Activated T-cell treated with anti-CD3 and anti-CD28 coated beads for 4 hours (primary cell): ENCODE results near the gene FERMT2.
A peak's percentile ranks its signal among the peaks of the same experiment; 100 is the strongest.
"Not testable (repeated sequence)": the region's sequence is repeated elsewhere in the genome, so short reads cannot be mapped to it uniquely, and the experiment has no call there.

Experiments used
- DNase-seq: peaks from one replicate; pipeline ENCODE4 v3.0.0-alpha.2; 2020

FERMT2 gene

DNA sequence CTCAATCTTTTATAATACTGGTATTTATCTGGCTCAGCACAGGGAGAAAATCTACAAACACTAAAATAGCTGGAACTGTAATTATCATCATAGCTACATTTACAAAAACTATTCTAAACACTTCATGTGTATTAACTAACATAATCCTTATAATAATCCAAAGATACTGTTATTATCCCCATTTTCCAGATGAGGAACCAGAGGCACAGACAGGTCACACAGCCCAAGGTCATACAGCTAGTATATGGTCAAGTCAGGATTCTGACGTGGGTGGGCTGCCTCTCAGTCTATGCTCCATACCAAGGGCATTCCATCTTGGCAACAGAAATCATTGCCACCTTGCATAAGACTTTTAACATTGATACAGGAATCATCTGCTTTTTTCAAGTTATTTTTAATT, 11.4 kb downstream of the FERMT2 start:
- no peak for DNase-seq

DNA sequence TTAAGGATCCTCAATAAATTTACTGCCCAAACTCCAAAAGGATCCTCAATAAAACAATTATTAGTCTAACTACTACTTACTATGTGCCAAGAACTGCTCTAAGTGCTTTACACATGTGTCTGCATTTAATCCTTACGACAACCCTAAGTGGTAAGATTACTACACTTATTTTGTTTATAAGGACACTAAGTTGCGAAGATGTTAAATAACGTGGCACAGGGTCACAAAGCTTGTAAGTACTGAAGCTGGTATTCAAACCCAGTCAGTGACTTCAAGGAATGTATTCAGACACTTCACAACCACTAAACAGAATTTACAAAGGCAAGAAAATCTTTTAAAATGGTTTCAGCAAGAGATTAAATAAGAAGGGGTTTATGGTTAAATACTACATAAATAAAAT, 13.0 kb downstream of the FERMT2 start:
- DNase-seq: no peak

DNA sequence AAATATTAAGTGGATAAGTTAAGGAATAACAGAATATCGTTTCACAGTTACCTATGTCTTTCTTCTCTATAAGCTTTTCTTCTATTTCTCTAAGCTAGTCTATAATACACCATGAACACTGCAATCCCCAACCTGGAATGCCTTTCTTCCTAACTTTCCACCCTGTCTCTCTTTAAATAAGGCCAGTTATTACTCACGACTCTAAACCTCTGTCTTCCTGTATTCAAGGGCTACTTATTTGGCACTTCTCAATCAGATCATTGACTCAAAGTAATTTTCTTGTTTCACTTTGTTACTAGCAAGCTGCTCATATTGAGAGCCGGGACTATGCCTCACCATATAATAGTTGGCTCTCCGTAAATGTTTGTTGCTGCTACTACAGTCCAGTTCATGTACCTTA, 13.5 kb downstream of the FERMT2 start:
- DNase-seq: no peak

DNA sequence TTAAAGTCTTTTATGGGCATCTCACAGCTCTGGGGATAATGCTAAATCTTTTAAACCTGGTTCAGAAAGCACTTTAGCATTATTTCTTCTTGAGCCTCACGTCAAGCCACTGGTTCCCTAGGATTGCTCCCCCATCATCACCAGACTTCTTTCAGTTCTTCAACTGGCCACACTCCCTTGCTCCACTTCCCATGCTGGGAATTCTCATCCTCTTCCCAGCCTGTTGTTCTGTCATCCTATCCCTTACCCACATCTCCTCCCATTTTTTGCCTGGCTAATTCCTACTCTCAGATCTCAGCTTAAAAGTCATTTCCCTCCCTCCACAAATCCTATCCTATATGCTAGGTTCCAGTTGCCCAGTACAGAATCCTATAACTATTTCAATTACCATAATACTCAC, 14.4 kb downstream of the FERMT2 start:
- no peak for DNase-seq

DNA sequence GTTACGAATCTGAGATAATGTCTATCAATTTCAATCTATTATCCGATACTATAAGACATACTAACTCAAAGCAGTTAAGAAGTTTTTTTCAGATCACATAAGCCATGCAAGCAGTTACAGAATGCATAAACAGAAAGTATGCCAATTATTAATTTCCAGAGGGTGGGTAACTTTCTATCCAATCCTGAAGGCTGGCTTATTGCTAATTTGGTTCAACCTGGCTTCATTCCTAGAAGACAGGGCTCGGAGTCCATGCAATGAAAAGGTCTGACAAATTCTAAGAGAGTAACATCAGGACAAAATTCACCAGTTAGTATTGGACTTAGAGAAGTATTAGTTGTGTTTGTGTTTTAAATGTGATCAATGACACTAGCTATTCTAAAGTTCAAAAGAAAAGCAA, 15.0 kb downstream of the FERMT2 start:
- DNase-seq: no peak

GRCh38 chr14:52934762-52935161, 16.1 kb downstream of the FERMT2 start:
- no peak for DNase-seq

GRCh38 chr14:52929192-52929807, 21.6 kb downstream of the FERMT2 start:
- DNase-seq: no peak

DNA sequence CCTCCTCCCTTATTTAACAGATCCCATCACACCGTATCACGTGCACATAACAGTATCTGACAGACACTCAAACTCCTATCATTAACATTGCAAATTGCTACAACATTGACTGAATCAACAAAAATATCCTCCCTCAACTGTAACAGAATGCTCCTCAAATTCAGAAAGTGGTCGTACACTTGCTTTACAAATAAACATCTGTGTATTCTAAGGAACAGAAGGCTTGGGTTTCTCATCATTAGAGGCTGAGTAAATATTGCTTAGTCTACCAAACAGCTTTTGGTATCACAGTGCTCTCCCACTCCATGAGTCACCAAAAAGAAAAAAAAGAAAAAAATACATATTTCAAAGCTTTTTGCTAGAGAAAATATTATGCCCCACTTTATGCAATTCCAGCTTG, 23.9 kb downstream of the FERMT2 start:
- DNase-seq: no peak

DNA sequence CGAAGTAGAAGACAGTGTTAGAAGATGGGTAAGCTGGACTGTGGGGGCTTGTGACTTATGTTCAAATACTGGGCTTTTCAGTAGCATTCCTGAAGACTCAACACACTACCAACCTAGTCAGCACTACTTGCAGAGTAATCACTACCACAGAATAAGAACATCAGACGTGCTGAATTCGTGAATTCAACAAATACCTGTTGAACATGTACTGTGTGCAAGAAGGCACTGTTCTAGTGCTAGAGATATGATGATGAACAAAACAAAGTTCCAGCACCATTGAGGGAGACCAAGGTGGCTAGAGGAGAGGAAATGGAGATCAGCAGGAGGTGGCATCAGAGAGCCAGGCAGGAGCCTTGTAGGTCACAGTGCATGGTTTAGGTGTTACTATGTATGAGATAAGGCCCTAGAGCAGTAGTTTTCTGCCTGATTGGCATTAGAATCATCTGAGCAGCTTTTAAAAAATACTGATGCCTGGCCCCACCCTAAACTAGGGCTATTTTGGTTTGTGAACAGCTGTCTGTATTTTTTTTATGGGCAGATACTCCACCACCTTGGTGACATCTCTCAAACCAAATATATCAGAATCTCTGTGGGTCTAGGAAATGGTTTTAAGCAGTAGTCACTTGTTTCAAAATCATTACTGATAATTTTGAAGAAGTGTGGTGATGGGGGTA, 26.8 kb downstream of the FERMT2 start:
- no peak for DNase-seq

GRCh38 chr14:52922656-52923055, 28.2 kb downstream of the FERMT2 start:
- no peak for DNase-seq

- DNase-seq: no peak
These were observed 28.8 kb downstream of the FERMT2 start for GRCh38 chr14:52922059-52922458.

- not testable (repeated sequence) for DNase-seq
These were observed 30.4 kb downstream of the FERMT2 start for GRCh38 chr14:52920411-52920810.

- no peak for DNase-seq
These were observed 30.9 kb downstream of the FERMT2 start for GRCh38 chr14:52919971-52920370.

DNA sequence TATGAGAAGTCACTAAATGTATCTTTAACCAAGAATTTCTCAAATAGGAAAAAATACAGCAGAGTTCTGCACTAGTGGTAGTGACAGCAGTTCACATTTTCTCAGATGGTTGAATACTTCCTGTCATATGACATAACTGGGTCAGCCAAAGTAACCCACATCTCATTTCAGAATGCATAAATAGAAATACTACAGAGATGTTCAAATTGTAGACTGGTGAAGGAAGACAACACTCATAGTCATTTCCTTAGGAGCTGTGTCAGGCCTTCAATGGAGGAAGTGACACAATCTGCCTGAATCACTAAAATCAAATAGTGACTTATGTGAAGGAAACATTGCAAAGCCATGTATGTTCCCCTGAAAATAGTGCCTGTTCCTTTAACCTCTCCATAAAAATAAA, 32.4 kb downstream of the FERMT2 start:
- DNase-seq: peak; percentile 2

DNA sequence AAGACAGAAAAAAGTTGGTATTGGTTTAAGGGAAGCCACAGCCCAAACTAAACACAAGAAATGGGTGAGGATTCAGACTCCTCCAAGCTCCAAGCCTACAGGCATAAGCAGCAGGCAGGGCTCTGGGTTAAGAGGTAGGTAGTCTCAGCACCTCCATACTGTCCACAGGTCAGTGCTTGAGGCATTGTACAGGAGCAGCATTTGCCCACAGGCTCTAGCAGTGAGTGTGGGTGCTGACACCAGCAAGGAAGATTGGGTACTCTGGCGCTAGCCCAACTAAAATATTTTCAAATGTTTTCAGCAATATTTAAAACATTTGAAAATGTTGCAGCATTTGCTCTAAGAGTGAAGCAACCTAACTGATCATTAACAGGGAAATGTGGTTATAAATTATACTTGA, 33.1 kb downstream of the FERMT2 start:
- no peak for DNase-seq

- DNase-seq: no peak
These were observed 36.6 kb downstream of the FERMT2 start for GRCh38 chr14:52914295-52914694.

DNA sequence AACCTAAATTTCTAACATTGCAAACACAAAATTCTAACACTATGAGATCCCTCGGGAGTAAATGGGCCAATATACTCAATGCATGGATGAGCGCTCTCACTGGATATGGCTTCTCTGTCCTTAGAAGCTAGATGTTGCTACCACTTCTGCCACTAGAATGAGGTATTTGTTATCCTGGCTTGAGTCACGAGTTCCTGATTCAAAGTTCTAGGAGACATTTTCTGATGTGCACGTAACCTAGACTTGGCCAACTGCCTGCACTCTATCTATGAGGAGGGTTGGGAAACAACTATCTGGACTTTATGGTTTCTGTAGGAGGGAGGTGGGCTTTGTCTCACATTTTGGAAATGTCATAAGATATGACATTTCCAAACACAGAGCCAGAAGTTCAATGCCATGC, 37.6 kb downstream of the FERMT2 start:
- no peak for DNase-seq

DNA sequence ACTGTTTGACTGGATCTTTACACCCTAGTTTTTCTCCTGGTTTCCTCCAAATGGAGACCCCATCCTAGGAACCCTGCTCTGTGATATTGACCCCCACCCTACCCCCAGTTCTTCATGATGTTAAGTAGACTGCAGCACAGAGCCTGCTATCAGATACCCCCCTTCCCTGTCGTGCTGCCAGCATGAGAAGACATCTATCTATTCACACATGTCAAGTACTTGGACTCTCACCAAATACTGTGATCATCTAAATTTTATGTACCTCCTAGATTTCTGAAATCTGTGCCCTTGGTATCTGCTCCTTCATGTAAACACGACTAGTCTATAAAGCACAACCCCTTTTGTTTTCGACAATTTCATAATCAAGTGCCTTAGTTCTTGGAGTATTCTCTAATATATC, 38.9 kb downstream of the FERMT2 start:
- DNase-seq: no peak

DNA sequence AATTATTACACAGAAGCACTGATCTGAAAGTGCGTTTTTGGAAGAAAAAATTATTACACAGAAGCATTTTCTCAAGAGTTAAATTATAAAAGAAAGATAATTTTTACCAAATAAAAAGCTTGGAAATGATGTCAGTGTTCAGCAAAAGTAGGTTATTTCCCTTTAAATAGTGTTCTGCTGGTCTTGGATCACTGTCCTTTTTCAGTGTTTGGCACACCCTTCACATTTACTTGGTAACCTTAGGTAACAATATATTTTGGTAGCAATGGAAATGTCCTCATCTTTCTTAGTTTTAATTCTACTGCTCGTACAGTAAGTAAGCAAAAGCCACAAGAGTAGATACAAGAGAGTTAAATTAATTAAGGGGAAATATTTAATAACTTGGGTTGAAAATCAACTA, 40.3 kb downstream of the FERMT2 start:
- DNase-seq: no peak

- no peak for DNase-seq
These were observed 42.9 kb downstream of the FERMT2 start for GRCh38 chr14:52907949-52908348.

GRCh38 chr14:52906141-52906601, 44.7 kb downstream of the FERMT2 start:
- DNase-seq: no peak

DNA sequence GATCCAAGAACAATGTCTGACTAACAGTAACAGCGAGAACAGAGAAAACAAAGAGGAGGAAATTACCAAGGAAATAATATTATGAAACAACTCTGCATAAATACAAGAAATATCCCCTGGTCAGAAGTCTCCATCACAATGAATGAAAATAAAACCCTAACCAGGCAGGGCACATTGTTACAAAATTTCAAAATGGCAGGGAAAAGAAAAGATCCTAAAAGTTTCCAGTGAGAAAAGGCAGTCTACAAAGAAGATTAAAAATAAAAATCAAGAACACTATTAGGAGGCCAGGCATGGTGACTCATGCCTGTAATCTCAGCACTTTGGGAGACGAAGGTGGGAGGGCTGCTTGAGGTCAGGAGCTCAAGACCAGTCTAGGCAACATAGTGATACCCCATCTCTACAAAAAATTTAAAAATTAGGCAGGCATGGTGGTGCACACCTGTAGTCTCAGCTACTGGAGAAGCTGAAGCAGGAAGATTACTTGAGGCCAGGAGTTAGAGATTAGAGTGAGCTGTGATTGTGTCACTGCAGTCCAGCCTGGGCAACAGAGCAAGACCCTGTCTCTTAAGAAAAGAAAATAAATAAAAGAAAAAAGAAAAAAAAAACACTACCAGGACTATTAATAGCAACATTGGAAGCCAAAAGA, 47.8 kb downstream of the FERMT2 start:
- DNase-seq: no peak

DNA sequence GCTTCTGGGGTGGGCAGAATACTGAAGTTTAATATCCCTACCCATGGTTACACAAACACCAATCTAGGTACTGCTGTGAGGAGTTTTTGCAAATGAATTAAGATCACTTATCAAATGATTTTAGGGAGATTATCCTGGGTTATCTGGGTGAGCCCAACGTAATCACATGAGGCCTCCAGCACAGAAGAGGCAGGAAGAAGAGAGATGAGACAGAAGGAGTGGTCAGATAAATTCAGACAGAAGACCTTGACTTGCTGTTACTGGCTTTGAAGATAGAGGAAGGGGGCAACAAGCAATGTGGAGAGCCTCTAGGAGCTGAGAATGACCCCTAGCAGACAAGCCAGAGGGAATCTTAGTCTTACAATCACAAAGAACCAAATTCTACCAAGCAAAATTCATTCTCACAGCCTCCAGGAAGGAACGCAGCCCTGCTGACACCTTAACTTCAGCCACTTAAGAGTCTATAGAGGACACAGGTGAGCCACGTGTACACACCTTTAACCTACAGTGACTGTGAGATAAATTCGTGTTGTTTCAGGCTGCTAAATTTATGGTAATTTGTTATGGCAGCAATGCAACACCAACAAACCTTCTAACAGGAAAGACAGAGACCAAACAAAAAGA, 49.4 kb downstream of the FERMT2 start:
- no peak for DNase-seq

GRCh38 chr14:52900731-52901130, 50.1 kb downstream of the FERMT2 start:
- no peak for DNase-seq
